IPS DF 6.9 (cell line): Measurements from ENCODE around the gene TTC28.

Source experiments
- DNase-seq: peaks from one replicate; pipeline ENCODE4 v3.0.0-alpha.2; 2013; ENCODE audit warnings: low read depth, low spot score
- H3K27ac ChIP-seq: one replicate; pipeline ENCODE4 v1.5.1; 2013; ENCODE audit warnings: low read length, control low read depth
- H3K27me3 ChIP-seq: 2 replicates; pipeline ENCODE4 v1.6.1; 2013; ENCODE audit warnings: mild to moderate bottlenecking, low read length; ENCODE audit not compliant: control insufficient read depth, insufficient read depth
- H3K36me3 ChIP-seq: 2 replicates; pipeline ENCODE4 v1.6.1; 2013; ENCODE audit warnings: low read length; ENCODE audit not compliant: control insufficient read depth, insufficient read depth
- H3K4me1 ChIP-seq: 2 replicates; pipeline ENCODE4 v1.6.1; 2013; ENCODE audit warnings: low read length; ENCODE audit not compliant: control insufficient read depth, insufficient read depth
- H3K4me3 ChIP-seq: 2 replicates; pipeline ENCODE4 v1.5.1; 2013; ENCODE audit warnings: mild to moderate bottlenecking, low read length
- H3K9me3 ChIP-seq: 2 replicates; pipeline ENCODE4 v1.6.1; 2013; ENCODE audit warnings: low read length, inconsistent platforms; ENCODE audit not compliant: control insufficient read depth, insufficient read depth
- WGBS: extraction: QIAGEN DNeasy Blood & Tissue Kit; methylation state at CpG from one replicate; pipeline ENCODE4 v1.1.7; 2013; ENCODE audit warnings: mixed read lengths, missing lambda C conversion rate; ENCODE audit not compliant: insufficient read length, insufficient coverage; 5-methylcytosine and 5-hydroxymethylcytosine counted together

Gene TTC28

DNA sequence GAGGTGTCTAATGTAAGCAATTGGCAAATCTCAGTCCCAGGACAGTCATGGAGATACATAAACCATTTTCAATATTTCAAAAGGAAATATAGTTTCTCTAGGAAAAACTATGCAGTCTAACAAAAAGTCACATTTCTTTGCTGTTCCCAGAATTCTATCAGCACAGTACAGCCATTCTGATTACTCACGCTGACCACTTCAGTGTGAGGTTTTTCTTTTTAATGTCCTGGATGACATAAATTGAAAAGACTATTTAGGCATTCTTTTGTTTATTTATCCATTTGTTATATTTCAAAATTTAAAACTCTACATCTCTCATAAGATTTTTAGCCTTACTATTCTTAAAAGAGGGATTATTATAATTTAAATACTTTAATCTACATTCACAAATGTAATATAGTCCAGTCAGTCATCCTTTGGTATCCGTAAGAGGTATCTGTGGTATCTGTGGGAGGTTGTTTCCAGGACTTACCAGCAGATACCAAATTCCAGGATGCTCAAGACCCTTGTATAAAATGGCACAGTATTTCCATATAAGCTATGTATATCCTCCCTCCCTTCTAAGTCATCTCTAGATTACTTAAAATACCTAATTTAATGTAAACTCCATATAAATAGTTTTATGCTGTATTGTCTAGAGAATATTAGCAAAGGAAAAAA lies 429.5 kb downstream of the TTC28 start:
- Histone ChIP-seq H3K4me1 (no peaks in the 10 kb centered on the region), H3K9me3 (no peaks in the 10 kb centered on the region), H3K36me3 (no peaks in the 10 kb centered on the region), H3K27ac (no peak overlapping the region), H3K27me3 (no peaks in the 10 kb centered on the region; the same call in 1 of the 2 replicates), H3K4me3 (no peak overlapping the region)
- WGBS = no CpG with 5 or more reads among the region's 2 CpGs
- DNase-seq = no peak

DNA sequence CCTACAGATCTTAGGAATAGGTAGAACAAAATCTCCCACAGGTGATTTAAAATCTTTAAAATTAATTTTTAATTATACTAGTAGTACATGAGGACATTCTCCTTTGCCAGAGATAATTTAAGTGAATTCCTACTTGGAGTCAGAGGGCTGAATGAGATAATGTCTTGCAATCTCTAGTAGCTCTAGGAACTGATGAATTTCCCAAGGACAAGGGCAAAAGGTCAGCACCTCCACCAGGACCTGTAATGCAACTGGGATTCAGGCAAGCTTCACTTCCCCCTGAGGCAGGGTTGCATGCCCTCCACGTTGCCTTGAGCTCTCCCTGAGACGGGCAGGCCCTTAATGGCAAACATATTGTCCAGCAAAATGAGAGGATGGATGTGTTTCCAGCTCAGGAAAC lies 430.2 kb downstream of the TTC28 start:
- no peaks in the 10 kb centered on the region; the same call in 1 of the 2 replicates for H3K27me3 ChIP-seq
- DNase-seq = no peak
- H3K4me1 ChIP-seq = no peaks in the 10 kb centered on the region
- no peak overlapping the region for H3K27ac ChIP-seq
- no peaks in the 10 kb centered on the region for H3K9me3 ChIP-seq
- no peaks in the 10 kb centered on the region for H3K36me3 ChIP-seq
- no CpG with 5 or more reads among the region's 2 CpGs for WGBS
- no peak overlapping the region for H3K4me3 ChIP-seq

DNA sequence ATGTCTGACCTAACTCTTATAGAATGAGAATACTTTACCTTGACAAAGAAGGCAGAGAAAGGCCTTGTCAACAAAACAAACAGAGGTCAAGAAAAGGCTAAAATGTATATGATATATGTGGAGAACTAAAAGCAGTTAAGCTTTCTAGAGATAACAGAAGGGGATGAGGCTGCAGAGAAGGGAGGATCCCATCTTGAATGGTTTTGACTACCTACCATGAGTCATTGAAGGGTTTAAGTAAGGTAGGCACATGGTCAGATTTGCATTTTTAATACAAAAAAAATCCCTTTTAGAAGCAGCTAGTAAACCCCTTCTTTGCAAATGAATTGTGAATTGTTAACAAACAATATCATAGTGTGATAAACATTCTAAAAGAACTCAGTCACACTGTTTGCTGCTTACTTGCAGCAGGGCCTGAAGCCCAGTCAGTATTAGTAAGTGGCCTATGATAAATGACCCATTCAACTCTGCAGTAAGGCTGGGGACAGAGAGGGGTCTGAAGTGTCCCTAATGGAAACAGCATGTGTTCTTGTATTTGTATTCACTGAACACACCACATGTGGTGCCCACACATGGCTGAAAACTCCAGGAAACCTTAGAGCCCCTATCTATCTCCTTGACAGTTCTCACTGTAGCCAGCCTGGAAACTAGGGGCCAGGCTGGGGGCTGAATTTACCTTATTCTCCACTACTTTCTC lies 431.8 kb downstream of the TTC28 start:
- Histone ChIP-seq H3K36me3 (no peaks in the 10 kb centered on the region), H3K4me3 (no peak overlapping the region), H3K27ac (no peak overlapping the region), H3K4me1 (no peaks in the 10 kb centered on the region), H3K9me3 (no peaks in the 10 kb centered on the region), H3K27me3 (no peaks in the 10 kb centered on the region; the same call in 1 of the 2 replicates)
- DNase-seq = no peak

DNA sequence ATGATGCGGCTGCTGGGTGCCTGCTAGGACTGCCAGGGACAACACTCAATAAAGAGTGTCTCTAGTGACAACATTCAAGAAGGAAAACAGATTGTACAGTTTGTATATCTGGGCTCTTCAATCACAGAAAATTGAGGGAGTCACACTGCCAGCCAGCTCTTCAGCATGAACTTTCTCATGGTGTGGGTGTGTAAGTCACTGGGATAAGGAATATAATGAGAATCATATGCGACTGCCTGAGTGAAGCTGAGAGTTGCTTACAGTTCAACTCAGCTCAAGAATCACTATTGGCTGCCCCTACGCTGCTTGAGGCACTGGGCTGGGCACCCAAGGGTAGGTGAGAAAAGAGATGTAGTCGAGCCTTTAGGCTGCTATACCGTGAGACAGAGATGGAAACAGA lies 432.5 kb downstream of the TTC28 start:
- Histone ChIP-seq H3K36me3 (no peaks in the 10 kb centered on the region), H3K27ac (no peak overlapping the region), H3K27me3 (no peaks in the 10 kb centered on the region; the same call in 1 of the 2 replicates), H3K9me3 (no peaks in the 10 kb centered on the region), H3K4me3 (no peak overlapping the region), H3K4me1 (no peaks in the 10 kb centered on the region)
- no CpG with 5 or more reads among the region's 5 CpGs for WGBS
- no peak for DNase-seq

DNA sequence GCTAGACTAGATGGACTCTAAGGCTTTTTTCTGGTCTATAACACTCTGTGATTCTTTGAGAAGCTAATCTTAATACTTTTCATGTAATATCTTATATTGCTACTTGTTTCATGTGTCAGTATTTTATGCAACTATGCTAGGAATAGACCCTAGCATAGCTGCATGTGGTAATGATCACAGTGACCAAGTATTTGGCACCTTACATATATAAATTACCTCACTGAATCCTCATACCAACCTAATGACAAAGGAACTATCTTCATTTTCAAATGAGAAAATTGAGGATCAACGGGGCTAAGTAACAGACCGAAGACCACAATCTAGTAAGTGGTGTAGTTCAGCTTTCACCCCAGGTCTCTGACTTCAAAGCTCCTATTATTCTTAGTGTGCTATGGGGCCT lies 433.2 kb downstream of the TTC28 start:
- no CpG with 5 or more reads among the region's 2 CpGs for whole genome bisulfite sequencing
- no peak for DNase-seq
- H3K27me3 ChIP-seq = no peaks in the 10 kb centered on the region; the same call in 1 of the 2 replicates
- H3K9me3 ChIP-seq = no peaks in the 10 kb centered on the region
- H3K4me1 ChIP-seq = no peaks in the 10 kb centered on the region
- H3K4me3 ChIP-seq = no peak overlapping the region
- H3K36me3 ChIP-seq = no peaks in the 10 kb centered on the region
- H3K27ac ChIP-seq = no peak overlapping the region

DNA sequence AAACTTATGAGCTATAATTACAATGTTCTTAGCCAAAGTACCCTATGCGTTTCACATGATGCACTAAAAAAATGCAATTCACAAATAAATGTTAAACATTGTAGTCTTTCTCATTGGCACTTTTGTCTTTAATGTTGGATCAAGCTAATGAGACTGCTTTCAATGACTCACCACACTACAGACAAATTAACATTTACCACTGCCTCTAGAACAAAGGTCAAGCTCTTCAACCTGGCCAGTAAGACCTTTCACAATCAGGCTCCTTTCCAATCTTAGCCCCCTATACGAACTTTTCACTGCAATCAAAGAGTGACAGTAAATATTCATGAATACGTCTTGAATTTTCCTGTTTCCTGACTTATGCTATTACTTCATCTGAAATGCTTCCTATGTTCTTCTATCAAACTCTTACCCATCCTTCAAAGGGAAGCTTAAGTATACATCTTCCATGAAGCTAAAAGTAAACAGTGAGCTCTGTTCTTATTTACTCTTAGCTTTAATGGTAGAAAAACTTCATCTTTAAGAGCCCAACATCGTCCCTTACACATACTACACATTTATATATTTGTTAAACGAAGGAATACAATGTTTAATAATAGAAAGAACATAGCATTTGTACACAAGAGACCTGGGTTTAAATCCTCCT lies 433.9 kb downstream of the TTC28 start:
- Histone ChIP-seq H3K4me3 (no peak overlapping the region), H3K27me3 (no peaks in the 10 kb centered on the region; the same call in 1 of the 2 replicates), H3K9me3 (no peaks in the 10 kb centered on the region), H3K4me1 (no peaks in the 10 kb centered on the region), H3K36me3 (no peaks in the 10 kb centered on the region), H3K27ac (no peak overlapping the region)
- no peak for DNase-seq
- WGBS = no CpG with 5 or more reads among the region's 5 CpGs

DNA sequence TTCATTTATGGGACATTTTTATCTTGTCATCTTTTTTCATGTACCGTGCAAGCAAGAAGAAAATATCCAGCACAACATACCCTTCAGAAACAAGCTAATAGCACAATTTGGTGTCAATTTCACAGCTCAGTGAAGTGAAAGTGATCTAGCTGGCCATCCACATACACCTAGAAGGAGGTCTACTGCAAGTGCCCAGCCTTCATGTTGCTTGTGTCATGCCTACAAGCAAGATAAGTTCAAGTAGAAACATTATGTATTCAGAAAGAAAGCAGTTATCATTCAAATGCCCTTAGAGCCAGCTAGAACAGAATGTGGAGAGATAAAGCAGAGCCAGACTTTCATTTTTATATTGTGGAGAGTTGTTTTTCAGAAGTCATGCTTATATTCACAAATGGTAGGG lies 434.9 kb downstream of the TTC28 start:
- no peaks in the 10 kb centered on the region for H3K9me3 ChIP-seq
- no CpG with 5 or more reads among the region's 1 CpG for WGBS
- no peak overlapping the region for H3K4me3 ChIP-seq
- no peak overlapping the region for H3K27ac ChIP-seq
- DNase-seq = no peak
- no peaks in the 10 kb centered on the region for H3K4me1 ChIP-seq
- no peaks in the 10 kb centered on the region for H3K36me3 ChIP-seq
- no peaks in the 10 kb centered on the region; the same call in 1 of the 2 replicates for H3K27me3 ChIP-seq

DNA sequence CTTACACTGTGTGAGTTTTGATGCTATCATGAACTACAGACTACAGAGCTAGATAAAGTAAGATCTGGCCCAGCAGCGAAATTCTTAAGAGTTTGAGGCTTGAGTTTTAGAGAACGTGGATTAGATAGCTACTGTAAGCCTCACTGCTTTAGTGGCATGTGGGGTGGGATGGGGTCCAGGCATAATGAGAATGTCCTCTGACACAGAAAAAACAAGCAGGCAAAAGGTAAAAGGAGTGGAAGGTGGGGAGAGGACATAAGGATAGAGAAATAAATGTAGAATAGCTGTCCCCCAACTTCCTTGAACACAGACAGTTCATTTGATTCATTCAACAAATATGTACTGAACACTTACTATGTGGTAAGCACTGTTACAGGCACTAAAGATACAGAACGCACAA lies 436.1 kb downstream of the TTC28 start:
- H3K4me1 ChIP-seq = no peaks in the 10 kb centered on the region
- H3K4me3 ChIP-seq = no peak overlapping the region
- H3K27ac ChIP-seq = no peak overlapping the region
- no peaks in the 10 kb centered on the region for H3K36me3 ChIP-seq
- H3K9me3 ChIP-seq = no peaks in the 10 kb centered on the region
- H3K27me3 ChIP-seq = no peaks in the 10 kb centered on the region; the same call in 1 of the 2 replicates
- no peak for DNase-seq
- no CpG with 5 or more reads among the region's 3 CpGs for WGBS

DNA sequence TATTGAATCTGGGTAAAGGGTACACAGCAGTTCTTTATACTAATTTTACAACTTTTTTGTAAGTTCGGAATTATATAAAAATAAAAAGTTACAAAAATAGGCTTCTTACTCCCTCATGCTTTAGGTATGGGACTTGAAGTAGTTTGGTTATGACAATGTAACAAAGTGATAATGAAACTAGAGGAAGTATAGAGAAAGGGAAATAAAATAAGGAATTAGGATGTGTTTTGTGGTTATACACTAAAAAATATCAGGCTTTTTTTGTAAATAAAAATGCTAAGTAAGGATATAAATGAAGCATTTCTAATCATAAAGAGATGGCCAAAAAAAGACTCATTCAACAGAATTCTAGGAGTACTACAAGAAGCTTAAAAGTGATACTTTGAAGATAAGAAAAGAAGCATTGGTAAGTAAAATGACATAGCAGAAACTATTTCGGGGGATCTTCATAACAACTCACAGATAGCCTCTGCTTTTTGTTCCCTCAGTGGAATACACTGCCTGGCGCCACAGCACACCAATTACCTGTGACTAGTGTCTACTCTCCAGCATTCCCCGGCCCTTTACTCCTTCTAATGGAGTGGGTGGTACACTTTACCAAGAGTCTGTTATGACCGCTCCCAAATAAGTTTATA lies 437.9 kb downstream of the TTC28 start:
- WGBS = no CpG with 5 or more reads among the region's 5 CpGs

DNA sequence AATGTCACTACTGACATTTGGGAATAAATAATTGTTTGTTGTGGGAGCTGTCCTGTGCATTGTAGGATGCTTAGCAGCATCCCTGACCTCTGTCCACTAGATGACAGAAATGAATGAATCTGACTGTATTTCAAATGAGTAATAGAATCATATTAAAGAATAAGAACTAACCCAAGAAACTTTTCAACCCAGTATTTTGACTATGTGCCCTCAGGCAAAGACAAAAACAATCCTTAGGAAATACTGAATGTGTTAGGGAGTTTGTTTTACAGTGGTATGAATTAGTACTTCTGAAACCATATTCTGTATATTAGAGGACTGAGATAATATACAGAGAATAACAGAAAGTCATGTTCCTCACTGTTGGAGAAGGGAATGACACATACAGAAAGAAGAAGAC lies 439.7 kb downstream of the TTC28 start:
- Histone ChIP-seq H3K4me1 (no peaks in the 10 kb centered on the region), H3K27ac (no peak overlapping the region), H3K27me3 (no peaks in the 10 kb centered on the region), H3K4me3 (no peak overlapping the region), H3K36me3 (no peaks in the 10 kb centered on the region), H3K9me3 (no peaks in the 10 kb centered on the region)
- DNase-seq = no peak

More for the DNA sequence above, 437.9 kb downstream of the TTC28 start:
- DNase-seq = no peak
- Histone ChIP-seq H3K27ac (no peak overlapping the region), H3K36me3 (no peaks in the 10 kb centered on the region), H3K27me3 (no peaks in the 10 kb centered on the region; the same call in 1 of the 2 replicates), H3K4me1 (no peaks in the 10 kb centered on the region), H3K4me3 (no peak overlapping the region), H3K9me3 (no peaks in the 10 kb centered on the region)
